GM21367 (cell line): ENCODE results near the gene PLAC1.

Experiments
- ATAC-seq: cut with Tn5 transposase; IDR thresholded peaks from one replicate; pipeline ENCODE4 v1.9.1; 2021; ENCODE audit not compliant: unreplicated experiment

PLAC1 gene

DNA sequence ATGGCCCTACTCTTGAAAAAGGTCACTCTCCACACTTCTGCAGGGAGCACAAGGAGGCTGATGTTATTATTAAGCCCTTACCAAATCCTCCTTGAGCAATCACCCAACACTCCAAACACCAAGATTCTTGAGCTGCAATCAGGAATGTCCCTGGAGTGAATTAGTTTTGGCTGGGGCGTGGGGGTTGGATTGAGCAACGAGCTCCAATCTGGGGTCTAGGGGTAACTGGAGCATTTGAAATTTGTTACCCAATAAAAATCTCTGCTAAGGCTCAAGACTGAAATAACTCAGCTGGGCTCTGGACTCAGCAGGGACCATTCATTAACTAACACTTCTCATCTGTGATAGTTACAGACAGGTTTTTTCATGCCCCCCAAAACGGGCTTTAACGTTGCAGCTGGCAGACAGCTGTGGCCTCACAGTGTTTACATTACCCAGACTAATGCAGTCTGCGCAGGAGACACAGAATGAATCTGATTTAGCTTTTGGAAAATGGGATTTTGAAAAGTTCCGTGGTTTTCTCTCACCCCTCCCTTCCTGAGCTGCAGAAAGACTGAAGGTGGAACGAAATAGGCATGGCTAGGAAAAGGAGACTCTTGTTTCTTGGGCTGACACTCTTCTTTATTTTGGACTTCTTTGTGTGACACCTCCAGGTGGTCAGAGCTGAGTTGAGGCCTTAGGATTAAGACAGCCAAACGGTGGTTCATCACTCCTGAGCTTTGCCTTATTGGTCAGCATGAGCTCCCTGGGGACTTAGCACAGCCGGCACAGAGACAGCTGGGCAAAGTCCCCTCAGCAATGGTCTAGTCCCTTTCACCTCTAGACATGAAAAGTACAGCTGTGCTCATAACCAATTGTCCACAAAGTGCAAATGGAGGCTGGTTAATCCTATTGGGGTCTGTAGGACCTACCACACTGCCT lies 26.6 kb downstream of the PLAC1 start:
- no peak for ATAC-seq

DNA sequence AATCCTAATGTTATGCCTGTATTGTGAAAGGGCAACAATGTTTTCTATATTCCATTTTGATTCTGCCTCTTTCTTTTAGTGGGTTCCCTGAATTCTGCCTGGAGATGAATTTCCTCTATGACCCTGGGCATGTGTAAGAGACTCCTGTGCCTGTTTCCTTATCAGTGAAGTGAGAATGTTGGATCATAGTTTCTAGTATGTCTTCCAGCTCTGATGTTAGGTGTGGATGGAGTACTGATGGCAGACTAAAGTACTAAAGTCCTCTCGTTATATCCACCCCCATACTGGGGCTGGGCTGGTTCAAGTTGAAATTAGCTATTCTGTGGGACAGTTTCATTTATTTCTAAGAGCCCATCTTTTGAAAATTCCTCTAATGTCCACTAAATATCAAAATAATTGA lies 29.6 kb downstream of the PLAC1 start:
- ATAC-seq: no peak

DNA sequence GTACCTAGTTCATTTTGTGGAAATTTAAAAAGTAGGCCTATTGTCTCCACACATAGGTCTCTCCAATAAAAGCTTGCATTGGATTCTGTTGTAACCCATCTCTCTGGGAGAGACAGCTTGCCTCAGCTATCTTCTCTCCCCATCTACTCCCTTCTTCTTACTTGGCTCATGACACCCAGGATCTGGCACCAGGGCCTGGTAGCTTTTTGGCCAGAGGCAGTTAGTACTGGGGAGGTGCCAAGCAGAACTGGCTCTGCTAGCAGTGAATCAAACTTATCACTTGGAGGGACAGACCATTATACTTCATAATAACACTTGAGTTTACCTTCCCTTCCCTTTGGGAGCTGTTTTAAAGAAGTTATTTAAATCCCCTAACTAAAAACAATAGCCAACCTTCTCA lies 31.8 kb downstream of the PLAC1 start:
- ATAC-seq: no peak

DNA sequence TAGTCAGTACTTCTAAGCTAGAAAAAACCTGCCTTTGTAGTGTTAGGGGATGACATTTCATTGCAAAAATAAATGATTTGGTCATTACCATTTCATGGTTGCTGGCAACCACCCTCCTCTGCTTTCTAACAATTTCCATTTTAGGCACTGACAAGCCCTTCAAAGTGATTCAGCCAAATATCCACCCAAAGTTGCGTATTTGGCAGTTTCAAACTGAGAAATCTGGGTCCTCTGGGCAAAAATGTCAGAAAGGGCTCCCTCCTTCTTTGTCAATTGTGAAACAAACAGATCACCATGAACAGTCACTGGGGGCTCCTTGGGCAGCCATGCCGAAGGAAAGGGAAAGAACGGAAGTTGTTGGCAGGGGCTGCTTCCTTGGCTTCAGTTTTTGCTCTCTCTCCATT lies 33.0 kb downstream of the PLAC1 start:
- ATAC-seq: no peak

DNA sequence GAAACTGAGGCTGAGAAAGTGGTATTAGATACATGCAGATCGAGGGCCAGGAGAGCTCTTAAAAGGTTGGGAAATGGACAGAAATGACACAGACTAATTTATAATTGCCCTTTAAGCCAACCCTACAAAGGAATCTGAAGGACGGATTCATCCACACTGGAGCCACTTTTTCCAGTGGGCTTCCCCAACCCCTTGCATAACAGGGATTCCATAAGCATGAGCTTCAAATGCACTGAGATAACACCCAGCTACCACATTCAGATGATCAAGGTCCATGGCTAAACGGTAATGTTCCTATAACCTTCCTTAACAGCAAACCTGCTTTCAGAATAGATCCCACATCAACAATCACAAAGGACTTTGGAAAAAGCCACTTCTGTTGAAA lies 34.2 kb downstream of the PLAC1 start:
- ATAC-seq: no peak

DNA sequence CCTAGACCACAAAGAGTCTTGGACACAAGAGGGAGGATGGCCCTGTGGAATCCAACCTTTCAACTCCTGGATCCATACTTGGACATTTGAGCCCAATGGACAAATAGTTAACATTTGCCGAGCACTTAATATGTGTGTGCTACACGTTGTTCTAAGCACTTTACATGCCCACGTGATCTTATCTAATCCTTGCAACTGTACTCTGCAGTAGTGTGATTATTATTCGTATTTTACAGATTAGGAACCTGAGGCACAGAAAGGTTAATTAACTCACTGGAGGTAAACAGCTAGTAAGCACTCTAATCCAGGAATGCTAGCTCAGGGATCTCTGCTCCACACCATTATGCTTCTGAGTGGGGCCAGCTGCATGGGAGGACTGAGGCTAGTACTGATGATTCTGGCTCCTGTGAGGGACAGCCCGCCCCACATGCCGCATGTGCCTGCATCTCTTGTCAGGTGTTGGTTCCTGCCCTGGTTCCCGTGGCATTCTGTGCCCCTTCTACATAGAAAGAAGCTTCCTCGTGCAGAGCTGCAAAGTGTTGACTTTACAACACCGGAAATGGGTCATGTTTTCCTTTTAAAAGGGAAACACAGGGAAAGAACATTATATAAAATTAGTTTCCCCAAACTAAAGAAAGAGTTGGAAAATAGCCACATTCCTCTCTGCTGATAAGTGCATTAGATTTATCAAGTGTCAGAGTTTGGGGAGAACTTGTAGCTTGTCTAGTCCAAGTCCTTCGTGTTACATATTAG lies 34.8 kb downstream of the PLAC1 start:
- no peak for ATAC-seq

DNA sequence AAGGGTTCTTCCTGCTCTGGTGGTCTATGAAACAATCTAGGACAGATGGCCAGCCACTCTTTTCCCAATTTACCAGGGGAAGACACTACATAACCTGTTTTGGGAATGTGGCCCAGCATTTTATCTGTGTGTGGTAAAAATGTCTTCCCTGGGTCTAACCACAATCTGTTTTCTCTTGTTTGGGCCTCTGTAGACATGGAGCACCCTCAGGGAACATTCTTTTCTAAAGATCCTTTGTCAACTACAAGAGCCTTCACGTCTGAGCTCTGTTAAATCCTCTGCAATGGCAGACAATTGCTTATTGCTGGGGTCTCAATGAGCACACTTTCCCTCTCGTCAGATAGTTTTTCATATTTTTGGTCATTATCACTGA lies 35.5 kb downstream of the PLAC1 start:
- ATAC-seq: no peak

DNA sequence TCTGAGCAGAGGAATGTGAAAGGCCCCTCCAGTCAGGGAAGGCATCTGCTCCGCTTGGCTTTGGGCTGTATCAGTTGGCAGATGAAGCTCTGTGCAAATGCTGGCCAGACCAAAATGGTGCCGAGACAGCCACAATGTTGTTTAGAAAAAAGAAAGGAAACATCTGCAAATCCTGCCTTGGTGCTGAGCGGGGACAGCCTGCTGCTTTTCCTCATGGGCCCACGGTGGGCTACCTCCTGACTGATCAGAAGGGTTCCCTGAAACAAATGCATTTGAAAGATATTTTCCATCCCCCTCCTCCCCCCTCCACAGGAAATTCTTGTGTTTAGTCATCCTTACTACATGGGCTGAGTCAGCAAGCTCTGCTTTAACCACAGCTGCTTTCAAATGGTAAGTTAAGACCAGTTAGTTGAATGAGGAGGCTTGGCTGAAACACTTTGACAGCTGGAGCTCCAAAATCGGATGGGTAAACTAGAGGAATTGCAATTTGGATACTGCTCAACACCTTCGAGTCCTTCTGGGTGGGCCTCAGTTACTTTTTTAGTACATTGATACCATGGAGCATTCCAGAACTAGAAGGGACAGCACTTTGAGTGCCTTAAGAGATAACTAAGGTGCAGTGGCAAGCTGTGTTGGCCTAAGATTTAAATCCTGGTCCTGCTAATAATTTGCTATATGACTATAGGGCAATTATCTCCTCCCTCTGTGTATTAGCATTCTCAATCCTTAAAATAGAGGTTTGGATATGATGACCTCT lies 36.0 kb downstream of the PLAC1 start:
- peak; percentile 89 for ATAC-seq

DNA sequence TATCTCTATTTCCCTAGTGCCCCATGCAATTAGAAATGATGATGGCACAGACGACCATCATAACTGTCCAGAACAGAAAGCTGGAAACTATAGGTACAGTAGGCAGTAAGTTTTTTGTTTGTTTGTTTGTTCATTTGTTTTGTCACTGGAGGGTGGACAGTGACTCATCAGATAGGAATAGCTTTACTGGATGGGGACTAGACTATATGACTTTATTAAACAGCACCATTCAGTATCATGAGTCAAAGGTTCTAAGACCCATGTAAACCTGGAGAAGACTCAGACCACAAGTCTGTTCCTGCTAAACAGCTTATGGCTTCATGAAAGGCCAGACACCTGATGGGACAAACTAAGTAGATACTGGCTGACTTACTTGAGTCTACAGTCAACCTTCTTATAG lies 38.4 kb downstream of the PLAC1 start:
- no peak for ATAC-seq

DNA sequence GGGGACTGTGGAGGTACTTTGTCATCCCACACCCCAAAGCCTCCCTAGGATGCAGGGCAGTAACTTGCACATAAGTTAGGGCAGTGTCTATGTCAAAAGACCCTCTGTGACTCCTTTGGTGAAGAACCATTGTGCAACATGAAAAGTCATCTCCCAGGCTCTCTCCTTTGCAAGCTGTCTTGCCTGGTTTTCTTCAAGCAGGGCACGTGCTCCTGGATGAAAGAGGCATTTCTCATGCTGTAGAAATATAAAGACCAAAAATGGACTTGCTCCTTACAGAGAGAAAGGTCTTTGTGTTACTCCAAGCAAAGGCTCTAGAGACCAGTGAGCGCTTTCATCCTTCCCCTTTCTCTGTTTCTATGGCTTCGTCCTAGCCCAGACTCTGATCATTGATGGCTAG lies 44.9 kb downstream of the PLAC1 start:
- no peak for ATAC-seq

DNA sequence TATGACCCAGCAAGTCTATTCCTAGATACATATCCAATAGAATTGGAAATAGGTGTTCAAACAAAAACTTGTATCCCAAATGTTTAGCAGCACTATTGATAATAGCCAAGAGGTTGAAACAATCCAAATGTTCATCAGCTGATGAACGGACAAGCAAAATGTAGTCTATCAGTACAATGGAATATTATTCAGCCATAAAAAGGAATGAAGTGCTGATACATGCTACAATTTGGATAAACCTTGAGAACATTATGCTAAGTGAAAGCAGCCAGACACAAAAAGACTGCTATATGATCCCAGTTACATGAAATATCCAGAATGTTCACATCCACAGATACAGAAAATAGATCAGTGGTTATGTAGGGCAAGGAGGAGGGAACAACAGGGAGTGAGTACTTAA lies 50.1 kb downstream of the PLAC1 start:
- no peak for ATAC-seq

DNA sequence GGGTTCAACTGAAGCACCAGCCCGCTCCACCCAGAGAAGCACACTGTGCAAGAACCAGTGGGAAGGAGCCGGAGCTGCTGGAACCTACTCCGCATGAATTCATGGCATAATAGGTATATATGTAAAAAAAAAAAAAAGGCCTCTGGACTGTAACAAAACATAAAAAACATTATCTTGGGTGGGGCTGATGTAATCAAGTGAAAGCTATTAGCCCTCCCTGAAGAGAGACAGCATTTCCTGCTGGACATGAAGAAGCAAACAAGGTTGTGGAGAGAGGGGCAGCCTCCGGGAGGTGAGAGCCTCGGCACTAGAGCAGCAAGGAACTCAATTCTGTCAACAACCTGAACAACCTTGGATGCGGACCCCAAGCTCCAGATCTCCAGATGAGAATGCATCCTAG lies 50.7 kb downstream of the PLAC1 start:
- ATAC-seq: no peak

DNA sequence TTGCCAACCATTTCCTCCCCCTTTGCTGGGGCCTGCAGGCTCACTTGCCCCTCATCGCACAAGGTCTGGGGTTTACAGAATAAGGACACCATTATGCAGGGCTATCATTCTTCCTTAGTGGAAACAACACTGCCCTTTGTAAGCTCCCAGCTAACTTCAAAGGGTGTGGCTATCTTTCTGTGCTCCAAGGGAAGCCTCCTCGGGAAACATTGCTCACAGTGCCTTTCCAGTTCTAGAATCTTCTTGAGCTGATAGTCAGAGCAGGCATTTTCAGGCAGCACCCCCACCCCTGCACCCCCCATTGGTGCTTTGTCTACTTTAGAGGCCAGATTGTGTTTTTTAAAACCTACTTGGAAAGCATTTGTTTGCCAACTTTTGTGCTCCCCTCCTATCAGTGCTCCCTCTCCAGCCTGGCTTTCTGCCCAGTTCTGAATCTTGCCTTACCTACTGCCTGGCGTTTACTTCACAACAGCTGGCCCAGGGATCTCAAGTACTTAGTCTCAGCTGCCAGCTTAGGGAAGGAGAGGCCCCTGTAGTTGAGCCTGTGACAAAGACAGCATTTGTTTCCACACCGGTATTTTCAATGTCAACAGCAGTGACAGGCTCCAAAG lies 53.5 kb downstream of the PLAC1 start:
- no peak for ATAC-seq

DNA sequence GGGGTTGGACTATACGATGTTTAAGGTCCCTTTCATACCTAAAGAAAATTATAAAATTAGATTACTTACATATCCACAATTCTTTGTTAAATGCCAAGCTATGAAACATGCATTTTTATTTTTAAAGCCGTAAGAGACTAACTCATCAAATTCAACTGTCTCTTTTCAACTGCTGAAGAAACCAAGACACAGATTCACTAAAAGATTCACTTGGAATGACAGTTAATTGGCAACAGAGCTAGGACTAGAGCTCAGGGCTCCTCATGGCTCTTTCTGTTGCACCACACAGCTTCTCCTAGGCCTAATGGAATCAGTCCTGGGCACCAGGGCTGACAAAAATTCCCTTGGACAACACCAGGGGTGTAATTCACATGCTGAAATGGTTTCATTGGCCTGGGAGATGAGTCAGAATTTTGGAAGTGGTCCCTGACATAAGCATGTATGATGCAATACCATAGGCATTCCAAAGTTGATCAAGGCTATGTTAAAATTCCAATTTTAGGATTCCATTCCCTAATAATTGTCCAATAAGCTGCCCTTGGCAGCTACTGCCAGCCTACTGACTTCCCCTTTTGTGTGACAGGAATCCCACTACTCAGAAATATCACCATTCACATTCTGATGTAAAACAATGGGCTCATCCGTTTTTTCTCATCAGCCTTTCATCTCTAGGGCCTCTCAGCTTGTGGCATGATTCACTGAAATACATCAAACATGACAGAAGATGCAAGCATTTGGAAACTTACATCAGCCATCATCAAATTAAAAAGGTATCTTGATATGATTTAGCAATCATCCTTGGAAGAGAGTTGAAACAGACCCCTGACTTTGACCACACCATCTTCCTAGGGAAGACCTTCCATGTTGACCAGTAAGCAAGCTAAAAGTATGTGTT lies 54.2 kb downstream of the PLAC1 start:
- no peak for ATAC-seq

DNA sequence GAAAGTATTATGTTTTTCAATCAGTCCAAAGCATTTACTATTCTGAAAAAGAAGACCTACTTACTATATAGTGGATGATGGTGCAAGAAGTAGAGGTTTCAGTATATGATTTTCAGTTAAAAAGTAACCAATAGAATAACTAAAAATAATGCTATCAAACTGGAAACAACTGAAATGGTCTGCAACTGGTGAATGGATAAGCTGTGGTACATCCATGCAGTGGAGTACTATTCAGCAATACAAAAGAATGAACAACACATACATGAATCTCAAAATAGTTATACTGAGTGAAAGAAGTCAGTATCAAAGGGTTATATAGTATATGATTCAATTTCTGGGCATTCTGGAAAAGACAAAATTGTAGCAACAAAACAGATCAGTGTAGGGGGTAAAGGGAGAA lies 55.9 kb downstream of the PLAC1 start:
- ATAC-seq: no peak

DNA sequence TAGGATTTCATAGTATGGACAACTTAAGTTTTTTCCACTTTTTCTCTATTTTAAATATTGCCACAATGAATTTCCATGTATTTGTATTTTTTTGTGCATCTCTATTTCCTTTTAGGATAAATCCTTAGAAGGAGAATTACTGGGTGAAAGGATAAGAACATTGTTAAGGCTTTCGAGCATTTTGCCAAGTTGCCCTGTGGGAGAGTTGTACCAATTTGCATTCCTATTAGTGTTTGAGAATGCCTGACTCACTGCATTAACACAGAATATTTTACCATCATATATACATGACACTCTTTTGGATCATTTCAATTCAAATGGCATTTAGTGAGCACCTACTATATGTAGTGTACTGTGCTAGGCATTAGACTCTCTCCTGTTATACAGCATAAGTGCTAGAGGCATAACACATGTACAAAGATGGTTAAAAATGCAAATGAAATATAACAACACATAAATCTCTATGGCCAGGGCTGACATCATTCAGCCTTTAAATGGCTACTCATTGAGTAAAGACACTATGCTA lies 57.0 kb downstream of the PLAC1 start:
- ATAC-seq: no peak

DNA sequence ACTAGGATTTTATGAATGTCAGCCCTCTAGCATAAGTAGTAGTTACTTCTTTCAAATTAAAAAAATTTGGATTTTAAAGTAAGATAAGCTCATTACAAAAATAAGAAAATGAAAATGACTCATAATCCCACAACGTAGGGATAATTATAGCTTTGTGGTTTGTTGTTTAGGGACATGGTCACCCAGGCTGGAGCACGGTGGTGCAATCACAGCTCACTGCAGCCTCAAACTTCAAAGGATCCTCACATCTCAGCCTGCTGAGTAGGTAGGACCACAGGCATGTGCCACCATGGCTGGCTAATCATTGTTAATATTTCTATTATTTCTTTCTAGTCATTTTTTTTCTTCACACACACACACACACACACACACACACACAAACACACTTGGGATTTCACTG lies 57.6 kb downstream of the PLAC1 start:
- no peak for ATAC-seq

DNA sequence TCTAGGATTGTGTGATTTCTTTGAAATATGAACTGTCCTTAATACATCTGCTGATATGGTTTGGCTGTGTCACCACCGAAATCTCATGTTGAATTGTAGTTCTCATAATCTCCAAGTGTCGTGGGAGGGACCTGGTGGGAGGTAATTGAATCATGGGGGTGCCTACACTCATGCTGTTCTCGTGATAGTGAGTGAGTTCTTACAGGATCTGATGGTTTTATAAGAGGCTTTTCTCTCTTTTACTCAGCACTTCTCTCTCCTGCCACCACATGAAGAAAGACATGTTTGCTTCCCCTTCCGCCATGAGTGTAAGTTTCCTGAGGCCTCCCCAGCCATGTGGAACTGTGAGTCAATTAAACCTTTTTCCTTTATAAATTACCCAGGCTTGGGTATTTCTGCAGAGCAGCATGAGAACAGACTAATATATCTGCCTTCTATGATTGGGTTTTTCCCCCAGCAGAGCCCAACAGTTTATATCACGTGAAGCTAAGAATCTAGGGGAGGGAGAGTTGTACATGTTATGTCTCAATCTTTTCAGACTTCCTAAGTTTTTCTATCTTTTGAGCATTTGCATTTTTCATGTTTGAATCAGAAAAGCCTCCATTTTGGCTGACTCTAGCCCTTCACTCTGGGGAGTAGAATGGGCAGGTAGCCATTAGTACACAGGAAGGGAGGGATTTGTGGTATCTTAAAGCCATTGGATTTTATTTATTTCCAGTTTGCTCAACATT lies 58.9 kb downstream of the PLAC1 start:
- no peak for ATAC-seq

DNA sequence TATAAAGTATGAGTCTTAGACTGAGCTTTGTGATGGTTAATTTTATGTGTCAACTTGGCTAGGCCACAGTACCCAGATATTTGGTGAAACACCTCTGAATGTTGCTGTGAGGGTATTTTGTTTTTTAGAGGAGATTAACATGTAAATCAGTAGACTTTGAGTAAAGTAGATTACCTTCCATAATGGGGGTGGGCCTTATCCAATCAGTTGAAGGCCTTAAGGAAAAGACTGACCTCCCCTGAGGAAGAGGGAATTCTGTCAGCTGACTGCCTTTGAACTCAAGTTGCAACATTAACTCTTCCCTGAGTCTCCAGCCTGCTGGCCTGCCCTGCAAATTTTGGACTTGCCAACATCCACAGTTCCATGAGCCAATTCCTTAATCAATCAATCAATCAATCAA lies 66.0 kb downstream of the PLAC1 start:
- ATAC-seq: no peak
